ENCODE measurements around the gene CRNKL1.

Gene CRNKL1

GRCh38 chr20:20052074-20052970, at the start of gene CRNKL1, which contains the start of gene CFAP61:
Gene CRNKL1, minus strand, starts transcription at chr20:20052466. Its CDS starts 124 bp downstream, at chr20:20052342.
Gene CFAP61, plus strand, starts transcription at chr20:20052532. Its CDS starts 4,122 bp downstream, at chr20:20056654.
- DNase-seq (ENCODE audit: low spot score) = peak; percentile 97

- no peak for DNase-seq (ENCODE audit: low spot score)
Observed at GRCh38 chr20:20100881-20101280, 48.6 kb upstream of the CRNKL1 start.

- DNase-seq (ENCODE audit: low spot score) = no peak
Observed at GRCh38 chr20:20096421-20096820, 44.2 kb upstream of the CRNKL1 start.

- no peak for DNase-seq (ENCODE audit: low spot score)
Observed at GRCh38 chr20:20095114-20095872, 43.0 kb upstream of the CRNKL1 start.

- no peak for DNase-seq (ENCODE audit: low spot score)
Observed at GRCh38 chr20:20094410-20094809, 42.1 kb upstream of the CRNKL1 start.

- no peak for DNase-seq (ENCODE audit: low spot score)
Observed at GRCh38 chr20:20092827-20093226, 40.6 kb upstream of the CRNKL1 start.

GRCh38 chr20:20089939-20090338, 37.7 kb upstream of the CRNKL1 start:
- DNase-seq (ENCODE audit: low spot score) = no peak

- DNase-seq (ENCODE audit: low spot score) = no peak
Observed at GRCh38 chr20:20089018-20089417, 36.8 kb upstream of the CRNKL1 start.

- DNase-seq (ENCODE audit: low spot score) = no peak
Observed at GRCh38 chr20:20085812-20086211, 33.5 kb upstream of the CRNKL1 start.

- DNase-seq (ENCODE audit: low spot score) = no peak
Observed at GRCh38 chr20:20085071-20085470, 32.8 kb upstream of the CRNKL1 start.

GRCh38 chr20:20084296-20084752, 32.1 kb upstream of the CRNKL1 start:
- DNase-seq (ENCODE audit: low spot score) = no peak

GRCh38 chr20:20083807-20084206, 31.5 kb upstream of the CRNKL1 start:
- peak; percentile 35 for DNase-seq (ENCODE audit: low spot score)

- no peak for DNase-seq (ENCODE audit: low spot score)
Observed at GRCh38 chr20:20079102-20079784, 27.0 kb upstream of the CRNKL1 start.

GRCh38 chr20:20078041-20078440, 25.8 kb upstream of the CRNKL1 start:
- DNase-seq (ENCODE audit: low spot score) = no peak

GRCh38 chr20:20076297-20077065, 24.2 kb upstream of the CRNKL1 start:
- no peak for DNase-seq (ENCODE audit: low spot score)

- DNase-seq (ENCODE audit: low spot score) = no peak
Observed at GRCh38 chr20:20075032-20075431, 22.8 kb upstream of the CRNKL1 start.

- DNase-seq (ENCODE audit: low spot score) = no peak
Observed at GRCh38 chr20:20073801-20074371, 21.6 kb upstream of the CRNKL1 start.

- no peak for DNase-seq (ENCODE audit: low spot score)
Observed at GRCh38 chr20:20070871-20071726, 18.8 kb upstream of the CRNKL1 start.

- no peak for DNase-seq (ENCODE audit: low spot score)
Observed at GRCh38 chr20:20065361-20065760, 13.1 kb upstream of the CRNKL1 start.

All from CD4-positive, alpha-beta T cell treated with Interleukin-15 for 4 hours (primary cell).